ENCODE data around the gene LRRC43.
A peak's percentile ranks its signal among the peaks of the same experiment; 100 is the strongest.
"Not testable (repeated sequence)": the region's sequence is repeated elsewhere in the genome, so short reads cannot be mapped to it uniquely, and the experiment has no call there.

The LRRC43 gene

GRCh38 chr12:122168492-122168891 is 14.4 kb upstream of the LRRC43 start:
- no peak for TF ChIP-seq CTCF (IDR thresholded peaks at IDR 0.05)
- peaks cover 17% of the 10 kb centered on the region for H3K4me1 Mint-ChIP-seq
- no peak overlapping the region for H3K27ac Mint-ChIP-seq
- no peaks in the 10 kb centered on the region for H3K36me3 Mint-ChIP-seq (ENCODE audit: low read depth)
- H3K9me3 Mint-ChIP-seq: no peaks in the 10 kb centered on the region
- no peak for DNase-seq
- peaks cover 4% of the 10 kb centered on the region for H3K27me3 Mint-ChIP-seq (ENCODE audit: low read depth, poor library complexity)
- H3K4me3 Mint-ChIP-seq: no peak overlapping the region

- TF ChIP-seq CTCF (IDR thresholded peaks at IDR 0.05): no peak
- DNase-seq: no peak
- no peak overlapping the region for H3K4me3 Mint-ChIP-seq
- no peaks in the 10 kb centered on the region for H3K9me3 Mint-ChIP-seq
- no peak overlapping the region for H3K27ac Mint-ChIP-seq
- H3K27me3 Mint-ChIP-seq (ENCODE audit: low read depth, poor library complexity): peaks cover 10% of the 10 kb centered on the region
- H3K36me3 Mint-ChIP-seq (ENCODE audit: low read depth): no peaks in the 10 kb centered on the region
- peaks cover 24% of the 10 kb centered on the region for H3K4me1 Mint-ChIP-seq
Measured at GRCh38 chr12:122171399-122171798, 11.5 kb upstream of the LRRC43 start.

DNA sequence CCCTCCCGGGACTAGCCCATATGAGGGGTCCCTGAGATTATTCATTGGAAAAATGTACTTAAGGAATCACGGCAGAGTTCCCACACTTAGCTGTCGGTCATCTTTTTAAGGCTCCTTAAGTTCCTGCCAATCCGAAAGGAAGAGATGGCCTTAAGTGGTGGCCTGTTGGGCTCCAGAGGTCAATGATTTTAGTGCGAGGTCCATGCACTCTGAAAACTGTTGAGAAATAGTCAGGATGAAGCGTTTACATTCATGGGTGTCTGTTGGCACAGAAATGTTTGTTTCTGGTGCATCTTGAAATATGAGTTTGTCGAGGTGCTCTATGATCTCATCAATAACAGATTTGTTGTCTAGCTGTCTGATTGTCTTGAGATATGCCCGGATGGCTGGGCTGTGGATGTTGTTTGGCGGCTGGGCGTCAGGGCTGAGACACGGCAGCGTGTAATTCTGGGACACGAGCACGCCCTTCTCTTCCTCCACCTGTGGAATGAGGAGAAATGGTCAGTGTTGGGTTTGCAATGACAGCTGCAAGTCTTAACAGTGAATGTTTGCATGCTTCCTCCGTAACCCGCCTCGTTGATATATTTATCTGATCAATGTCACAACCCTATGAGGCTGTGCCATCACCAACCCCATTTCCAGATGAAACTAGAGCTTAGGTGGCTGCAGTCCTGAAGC is 10.5 kb upstream of the LRRC43 start:
- H3K4me1 Mint-ChIP-seq: peaks cover 15% of the 10 kb centered on the region
- peaks cover 10% of the 10 kb centered on the region for H3K27me3 Mint-ChIP-seq (ENCODE audit: low read depth, poor library complexity)
- no peak overlapping the region for H3K4me3 Mint-ChIP-seq
- H3K36me3 Mint-ChIP-seq (ENCODE audit: low read depth): no peaks in the 10 kb centered on the region
- TF ChIP-seq CTCF (IDR thresholded peaks at IDR 0.05): no peak
- no peak for DNase-seq
- H3K27ac Mint-ChIP-seq: no peak overlapping the region
- H3K9me3 Mint-ChIP-seq: no peaks in the 10 kb centered on the region

GRCh38 chr12:122174155-122174845 is 8.6 kb upstream of the LRRC43 start, which contains the start of gene IL31:
TSS of gene IL31 (minus strand) at chr12:122174221. CDS start at chr12:122174172, 49 bp downstream.
- Mint-ChIP-seq H3K36me3 (ENCODE audit: low read depth) (no peaks in the 10 kb centered on the region), H3K27me3 (ENCODE audit: low read depth, poor library complexity) (peaks cover 14% of the 10 kb centered on the region), H3K27ac (no peak within 1 kb of the TSS), H3K4me3 (no peak within 1 kb of the TSS), H3K4me1 (peaks cover 17% of the 10 kb centered on the region), H3K9me3 (no peaks in the 10 kb centered on the region)
- DNase-seq: no peak
- TF ChIP-seq CTCF (IDR thresholded peaks at IDR 0.05): no peak

GRCh38 chr12:122176473-122176872 is 6.5 kb upstream of the LRRC43 start:
- Mint-ChIP-seq H3K27me3 (ENCODE audit: low read depth, poor library complexity) (peaks cover 18% of the 10 kb centered on the region), H3K4me1 (peaks cover 19% of the 10 kb centered on the region)
- not testable (repeated sequence) for H3K36me3 Mint-ChIP-seq (ENCODE audit: low read depth); H3K9me3 Mint-ChIP-seq; H3K4me3 Mint-ChIP-seq; H3K27ac Mint-ChIP-seq; DNase-seq

- H3K4me1 Mint-ChIP-seq: peaks cover 22% of the 10 kb centered on the region
- TF ChIP-seq CTCF (IDR thresholded peaks at IDR 0.05): no peak
- H3K27me3 Mint-ChIP-seq (ENCODE audit: low read depth, poor library complexity): peaks cover 43% of the 10 kb centered on the region
- no peak overlapping the region for H3K27ac Mint-ChIP-seq
- peak overlapping the region; percentile 73 for H3K4me3 Mint-ChIP-seq
- no peaks in the 10 kb centered on the region for H3K9me3 Mint-ChIP-seq
- no peak for DNase-seq
- H3K36me3 Mint-ChIP-seq (ENCODE audit: low read depth): no peaks in the 10 kb centered on the region
Measured at GRCh38 chr12:122183588-122183940, 641 bp downstream of the LRRC43 start.
